K562 (cell line): ENCODE measurements around the gene TLX2. TPM values are rescaled to one million over a fixed set of nuclear protein-coding genes. Genes with fewer than 3 reads are reported as not detected.

Experiments used
- CBX2 ChIP-seq: fragments of 200-600 bp; sonication (generic); IDR thresholded peaks from one replicate; pipeline ENCODE4 v1.6.1; 2012; ENCODE audit warnings: mild to moderate bottlenecking, low read length, inconsistent platforms; ENCODE audit not compliant: insufficient read depth, poor library complexity, severe bottlenecking
- CCNT2 ChIP-seq: IDR thresholded peaks from 2 replicates; pipeline ENCODE4 v1.6.1; 2011; ENCODE audit warnings: borderline replicate concordance, low read depth, mild to moderate bottlenecking, moderate library complexity, mixed read lengths, low read length; ENCODE audit not compliant: insufficient read length; ENCODE audit errors: extremely low read depth
- CHD7 ChIP-seq: fragments of 200-600 bp; sonication (generic); IDR thresholded peaks from one replicate; pipeline ENCODE4 v1.6.1; 2012; ENCODE audit warnings: mild to moderate bottlenecking, low read depth, low read length, inconsistent platforms
- DNMT1 ChIP-seq: fragments of 450-650 bp; IDR thresholded peaks from 2 replicates; pipeline ENCODE4 v1.6.1; 2016; ENCODE audit warnings: antibody characterized with exemption, mild to moderate bottlenecking
- HEY1 ChIP-seq: fragments of 250-450 bp; sonication (Bioruptor Pico); IDR thresholded peaks from 2 replicates; pipeline ENCODE4 v1.5.0; 2020; ENCODE audit warnings: mild to moderate bottlenecking, moderate library complexity, borderline replicate concordance
- MECOM ChIP-seq: fragments of 250-450 bp; sonication (Bioruptor Pico); IDR thresholded peaks from 2 replicates; pipeline ENCODE4 v1.8.0; 2022; ENCODE audit warnings: inconsistent platforms
- NFYB ChIP-seq: IDR thresholded peaks from 2 replicates; pipeline ENCODE4 v1.6.1; 2011; ENCODE audit warnings: mild to moderate bottlenecking, moderate library complexity; ENCODE audit not compliant: insufficient read length; ENCODE audit errors: extremely low read depth
- OTX1 ChIP-seq: fragments of 450-650 bp; formaldehyde crosslinking; IDR thresholded peaks from 2 replicates; pipeline ENCODE4 v1.4.0; 2022; ENCODE audit warnings: mild to moderate bottlenecking
- SMARCB1 ChIP-seq: IDR thresholded peaks from 2 replicates; pipeline ENCODE4 v1.6.1; 2011; ENCODE audit warnings: improper control_type of control experiment, low read depth; ENCODE audit not compliant: insufficient read length
- THRAP3 ChIP-seq: fragments of 450-650 bp; IDR thresholded peaks from 2 replicates; pipeline ENCODE4 v1.6.1; 2016; ENCODE audit warnings: mild to moderate bottlenecking, inconsistent platforms, borderline replicate concordance
- ZC3H11A ChIP-seq: IDR thresholded peaks from 2 replicates; pipeline ENCODE4 v1.6.1; 2012; ENCODE audit warnings: low read depth, low read length, improper control_type of control experiment
- ZFP1 ChIP-seq: fragments of 450-650 bp; formaldehyde crosslinking; IDR thresholded peaks from 2 replicates; pipeline ENCODE4 v1.4.0; 2020; ENCODE audit warnings: mild to moderate bottlenecking, mixed read lengths
- ZNF511 ChIP-seq: sonication (generic); formaldehyde crosslinking; IDR thresholded peaks from 2 replicates; pipeline ENCODE4 v1.8.0; 2022; ENCODE audit warnings: mild to moderate bottlenecking, missing genetic modification reagents
- polyA plus RNA-seq, 8 experiments: library from polyadenylated mRNA; depleted of rRNA in 4 of 8; stranded (reverse) in 5 of 8; unstranded in 3 of 8; fragments of >200 nt; fragmentation: Nextera tagmentation in 2 of 8; fragmentation: Illumina TruSeq in 1 of 8; extraction: Ambion mirVana in 2 of 8; extraction: Trizol in 1 of 8; gene quantifications; 2 replicates each; pipeline versions ENCODE4 v1.2.1 to v1.2.3, GENCODE V29; 2011 to 2014; ENCODE audit warnings: inconsistent platforms in 1 of 8, missing spikeins in 1 of 8
- total RNA-seq, 7 experiments: library from RNA; depleted of rRNA in 6 of 7; stranded (reverse); fragments of >200 nt in 6 of 7; fragmentation: Illumina TruSeq in 2 of 7; extraction: Trizol in 2 of 7; gene quantifications; 2 replicates each; pipeline versions ENCODE4 v1.2.1 to v1.2.3, GENCODE V29; 2011 to 2021; ENCODE audit warnings: low replicate concordance in 1 of 7

The TLX2 gene
- total and polyA plus RNA-seq, 9 of the 15 experiments (the other 6 are each of a cell fraction or from before 2014, with no cell fraction given) = not detected

GRCh38 chr2:74502720-74503505 lies 11.3 kb upstream of the TLX2 start (continued):
- TF ChIP-seq ZNF511 (CRISPR knock-in tag) (no peak), ZFP1 (CRISPR knock-in tag) (no peak), HEY1 (no peak; the same call in 1 of the 2 replicates), CHD7 (no peak), SMARCB1 (no peak), CCNT2 (peak; percentile 74), ZC3H11A (no peak), MECOM (CRISPR knock-in tag) (no peak), THRAP3 (no peak), NFYB (no peak), OTX1 (no peak), CBX2 (no peak), DNMT1 (no peak)
